KG1 (cell line): Measurements from ENCODE around the gene HMGCR.

ENCODE experiments used
- DNase-seq: peaks from one replicate; lab custom pipeline; 2025; lab: John Stamatoyannopoulos, UW

Gene HMGCR

DNA sequence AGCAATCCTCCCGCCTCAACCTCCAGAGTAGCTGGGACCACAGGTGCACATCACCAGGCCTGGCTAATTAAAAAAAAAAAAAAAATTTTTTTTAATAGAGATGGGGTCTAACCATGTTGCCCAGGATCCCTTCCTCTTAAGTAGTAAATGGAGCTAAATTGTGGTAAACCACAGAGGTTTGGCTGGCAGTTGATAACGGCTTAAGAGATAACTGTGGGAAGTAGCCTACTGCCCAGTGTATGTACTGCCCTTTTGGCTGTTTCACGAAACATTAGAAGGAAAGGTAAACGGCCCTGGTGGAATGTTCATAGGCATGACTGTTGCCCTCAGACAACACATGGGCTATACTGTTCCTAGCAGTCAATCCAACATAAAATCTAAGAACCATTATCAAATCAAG is 44.4 kb downstream of the HMGCR start:
- no peak for DNase-seq

DNA sequence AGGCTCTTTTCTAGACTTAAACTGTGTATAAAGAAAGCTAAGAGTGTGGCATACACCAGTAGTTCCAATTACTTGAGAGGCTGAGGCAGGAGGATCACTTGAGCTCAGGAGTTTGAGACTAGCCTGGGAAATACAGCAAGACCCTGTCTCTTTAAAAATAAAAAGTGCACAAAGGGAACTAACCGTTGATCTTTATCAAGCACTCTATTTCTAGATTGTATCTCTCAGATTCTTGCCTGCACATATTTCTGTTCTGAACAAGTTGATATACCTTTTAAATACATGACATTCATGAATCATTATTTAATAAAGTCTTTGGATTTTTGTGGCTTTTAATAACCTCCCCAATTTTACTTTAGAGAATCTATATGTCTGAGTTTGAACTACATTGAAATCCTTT is 47.2 kb downstream of the HMGCR start:
- no peak for DNase-seq

DNA sequence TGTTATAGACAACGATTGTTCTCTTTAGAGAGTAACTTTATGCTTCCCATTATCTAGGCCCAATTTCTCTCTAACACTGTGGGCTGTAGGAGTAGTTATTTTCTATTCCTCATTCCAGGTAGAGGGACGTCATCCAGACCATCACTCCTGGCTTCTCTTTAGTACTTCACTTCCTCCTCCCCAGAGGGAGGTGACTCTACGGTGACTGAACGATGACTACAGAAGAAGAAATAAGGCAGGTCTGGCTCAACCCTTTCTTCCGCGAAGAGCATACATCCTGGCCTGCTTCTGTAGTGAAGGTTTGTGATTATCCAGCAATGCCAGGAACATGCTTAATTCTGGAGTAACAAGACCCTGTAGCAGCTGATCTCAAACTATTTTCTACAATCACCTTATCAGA is 50.8 kb downstream of the HMGCR start:
- no peak for DNase-seq

DNA sequence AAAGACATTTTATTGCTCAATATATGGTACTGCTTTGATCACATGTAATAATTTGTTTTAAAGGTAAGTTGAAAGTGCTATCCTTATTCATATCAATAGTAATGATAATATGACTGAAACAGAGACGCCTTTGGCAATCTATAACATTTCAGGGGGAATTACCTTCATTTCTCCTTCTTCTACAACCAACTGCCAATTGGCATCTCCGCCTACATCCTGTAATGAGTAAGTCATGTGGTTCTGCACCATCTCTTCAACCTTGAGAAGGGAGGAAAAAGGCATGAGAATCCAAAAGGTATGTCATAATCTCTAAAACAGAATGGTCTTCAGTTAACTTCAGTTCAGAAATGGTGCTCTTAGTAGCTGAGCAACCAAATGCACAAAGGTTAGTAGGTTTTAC is 52.4 kb downstream of the HMGCR start:
- no peak for DNase-seq

DNA sequence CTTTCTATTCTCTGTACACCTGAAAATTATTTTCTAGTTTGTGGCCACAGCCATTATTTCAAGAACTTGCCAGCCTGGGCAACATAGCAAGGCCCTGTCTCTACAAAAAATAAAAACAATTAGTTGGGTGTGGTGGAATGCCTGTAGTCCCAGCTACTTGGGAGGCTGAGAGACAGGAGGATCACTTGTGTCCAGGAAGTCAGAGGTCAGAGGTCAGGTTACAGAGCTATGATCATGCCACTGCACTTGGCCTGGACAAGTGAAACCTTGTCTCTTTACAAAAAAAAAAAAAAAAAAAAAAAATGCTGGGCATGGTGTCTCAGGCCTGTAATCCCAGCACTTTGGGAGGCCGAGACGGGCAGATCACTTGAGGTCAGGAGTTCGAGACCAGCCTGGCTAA is 58.3 kb downstream of the HMGCR start:
- DNase-seq = no peak

DNA sequence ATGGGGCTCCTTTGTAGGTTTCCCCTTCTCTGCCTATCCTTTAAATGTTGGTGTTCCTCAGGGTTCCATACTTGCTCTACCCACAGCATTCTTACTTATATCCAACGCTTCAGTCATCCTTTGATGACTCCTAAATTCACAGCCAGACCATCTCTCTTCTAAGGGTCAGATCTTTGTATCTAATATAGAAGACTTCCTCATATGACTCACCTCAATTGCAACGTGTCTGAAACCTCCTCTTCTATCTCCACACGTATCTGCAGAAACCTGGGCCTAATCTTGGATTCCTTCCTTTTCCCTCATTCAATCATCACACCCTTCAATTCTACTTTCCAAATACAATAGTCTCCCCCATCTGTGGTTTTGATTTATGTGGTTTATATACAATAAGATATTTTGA is 68.3 kb downstream of the HMGCR start:
- no peak for DNase-seq
